Mononuclear cell (primary cell): ENCODE data around the gene TMEM74B. TPM values are rescaled to one million over a fixed set of nuclear protein-coding genes. Genes with fewer than 3 reads are reported as not detected.

Experiments
- H3K27me3 ChIP-seq: 2 replicates; pipeline ENCODE4 v1.6.0; 2011; ENCODE audit warnings: low read length, control low read depth; ENCODE audit not compliant: insufficient read depth
- H3K4me1 ChIP-seq: 2 replicates; pipeline ENCODE4 v1.5.1; 2011; ENCODE audit warnings: mild to moderate bottlenecking, low read length, control low read depth; ENCODE audit not compliant: insufficient read depth
- H3K4me3 ChIP-seq: 2 replicates; pipeline ENCODE4 v1.5.1; 2011; ENCODE audit warnings: mild to moderate bottlenecking, low read length, moderate library complexity
- H3K9me3 ChIP-seq: 2 replicates; pipeline ENCODE4 v1.5.1; 2011; ENCODE audit warnings: low read depth, mild to moderate bottlenecking, control low read depth, low read length
- total RNA-seq: library from RNA; depleted of rRNA; stranded (reverse); fragments of >200 nt; gene quantifications from one replicate; pipeline ENCODE4 v1.2.3, GENCODE V29; 2012

TMEM74B gene
- total RNA-seq, 1 donor: not detected

GRCh38 chr20:1195226-1195625 lies 10.4 kb upstream of the TMEM74B start:
- no peaks in the 10 kb centered on the region for H3K9me3 ChIP-seq
- H3K27me3 ChIP-seq: no peaks in the 10 kb centered on the region
- H3K4me1 ChIP-seq: no peaks in the 10 kb centered on the region
- no peak overlapping the region for H3K4me3 ChIP-seq

GRCh38 chr20:1191299-1191698 lies 6.5 kb upstream of the TMEM74B start:
- H3K27me3 ChIP-seq: peaks cover 6% of the 10 kb centered on the region
- H3K4me3 ChIP-seq: no peak overlapping the region
- no peaks in the 10 kb centered on the region for H3K9me3 ChIP-seq
- no peaks in the 10 kb centered on the region for H3K4me1 ChIP-seq

GRCh38 chr20:1190847-1191246 lies 6.1 kb upstream of the TMEM74B start:
- Histone ChIP-seq H3K4me1 (no peaks in the 10 kb centered on the region), H3K4me3 (no peak overlapping the region), H3K27me3 (peaks cover 10% of the 10 kb centered on the region), H3K9me3 (no peaks in the 10 kb centered on the region)

- Histone ChIP-seq H3K9me3 (no peaks in the 10 kb centered on the region), H3K4me3 (no peak overlapping the region), H3K27me3 (peaks cover 11% of the 10 kb centered on the region), H3K4me1 (no peaks in the 10 kb centered on the region)
Measured at GRCh38 chr20:1189827-1190226, 5.0 kb upstream of the TMEM74B start.

GRCh38 chr20:1188347-1188746 lies 3.6 kb upstream of the TMEM74B start:
- Histone ChIP-seq H3K4me3 (no peak overlapping the region), H3K27me3 (peaks cover 25% of the 10 kb centered on the region), H3K9me3 (no peaks in the 10 kb centered on the region), H3K4me1 (no peaks in the 10 kb centered on the region)

GRCh38 chr20:1187605-1188171 lies 2.9 kb upstream of the TMEM74B start:
- no peaks in the 10 kb centered on the region for H3K4me1 ChIP-seq

GRCh38 chr20:1186367-1186991 lies 1.7 kb upstream of the TMEM74B start:
- Histone ChIP-seq H3K4me3 (no peak overlapping the region), H3K27me3 (peaks cover 29% of the 10 kb centered on the region), H3K9me3 (no peaks in the 10 kb centered on the region), H3K4me1 (no peaks in the 10 kb centered on the region)

More at GRCh38 chr20:1187605-1188171, 2.9 kb upstream of the TMEM74B start:
- no peak overlapping the region for H3K4me3 ChIP-seq
- H3K27me3 ChIP-seq: peaks cover 29% of the 10 kb centered on the region
- H3K9me3 ChIP-seq: no peaks in the 10 kb centered on the region

GRCh38 chr20:1185790-1186334 lies 1.1 kb upstream of the TMEM74B start:
- H3K27me3 ChIP-seq: peaks cover 29% of the 10 kb centered on the region
- H3K4me1 ChIP-seq: no peaks in the 10 kb centered on the region
- H3K4me3 ChIP-seq: no peak overlapping the region
- H3K9me3 ChIP-seq: no peaks in the 10 kb centered on the region

GRCh38 chr20:1185316-1185741 lies 548 bp upstream of the TMEM74B start:
- no peak overlapping the region for H3K4me3 ChIP-seq

GRCh38 chr20:1184260-1184637 lies 532 bp downstream of the TMEM74B start:
- H3K9me3 ChIP-seq: no peaks in the 10 kb centered on the region
- H3K4me1 ChIP-seq: no peaks in the 10 kb centered on the region
- peaks cover 29% of the 10 kb centered on the region for H3K27me3 ChIP-seq
- H3K4me3 ChIP-seq: no peak overlapping the region

More at GRCh38 chr20:1185316-1185741, 548 bp upstream of the TMEM74B start:
- H3K9me3 ChIP-seq: no peaks in the 10 kb centered on the region
- peaks cover 29% of the 10 kb centered on the region for H3K27me3 ChIP-seq
- H3K4me1 ChIP-seq: no peaks in the 10 kb centered on the region

- Histone ChIP-seq H3K4me3 (no peak overlapping the region), H3K27me3 (peaks cover 26% of the 10 kb centered on the region)
Measured at GRCh38 chr20:1183153-1183552, 1.6 kb downstream of the TMEM74B start.

GRCh38 chr20:1182106-1182505 lies 2.7 kb downstream of the TMEM74B start:
- Histone ChIP-seq H3K4me1 (no peaks in the 10 kb centered on the region), H3K27me3 (peaks cover 25% of the 10 kb centered on the region), H3K4me3 (no peak overlapping the region), H3K9me3 (no peaks in the 10 kb centered on the region)

More at GRCh38 chr20:1183153-1183552, 1.6 kb downstream of the TMEM74B start:
- Histone ChIP-seq H3K9me3 (no peaks in the 10 kb centered on the region), H3K4me1 (no peaks in the 10 kb centered on the region)

- H3K9me3 ChIP-seq: no peaks in the 10 kb centered on the region
- H3K4me1 ChIP-seq: no peaks in the 10 kb centered on the region
- H3K27me3 ChIP-seq: peaks cover 20% of the 10 kb centered on the region
- H3K4me3 ChIP-seq: no peak overlapping the region
Measured at GRCh38 chr20:1180949-1181348, 3.8 kb downstream of the TMEM74B start.

- no peaks in the 10 kb centered on the region for H3K9me3 ChIP-seq
- H3K4me1 ChIP-seq: no peaks in the 10 kb centered on the region
- H3K27me3 ChIP-seq: peaks cover 8% of the 10 kb centered on the region
- no peak overlapping the region for H3K4me3 ChIP-seq
Measured at GRCh38 chr20:1178623-1179022, 6.2 kb downstream of the TMEM74B start.

GRCh38 chr20:1178103-1178502 lies 6.7 kb downstream of the TMEM74B start:
- H3K4me1 ChIP-seq: no peaks in the 10 kb centered on the region
- H3K4me3 ChIP-seq: no peak overlapping the region
- no peaks in the 10 kb centered on the region for H3K9me3 ChIP-seq
- H3K27me3 ChIP-seq: peaks cover 2% of the 10 kb centered on the region

- Histone ChIP-seq H3K4me1 (no peaks in the 10 kb centered on the region), H3K9me3 (no peaks in the 10 kb centered on the region), H3K4me3 (no peak overlapping the region), H3K27me3 (no peaks in the 10 kb centered on the region)
Measured at GRCh38 chr20:1177680-1178079, 7.1 kb downstream of the TMEM74B start.
